NOMO-1 treated with DMSO at 0.1 percent for 48 hours (cell line): ENCODE results near the gene DNAJC1.

Source experiments
- DNase-seq: peaks from one replicate; lab custom pipeline; 2025; ENCODE audit not compliant: unreplicated experiment; lab: John Stamatoyannopoulos, UW

Gene DNAJC1

DNA sequence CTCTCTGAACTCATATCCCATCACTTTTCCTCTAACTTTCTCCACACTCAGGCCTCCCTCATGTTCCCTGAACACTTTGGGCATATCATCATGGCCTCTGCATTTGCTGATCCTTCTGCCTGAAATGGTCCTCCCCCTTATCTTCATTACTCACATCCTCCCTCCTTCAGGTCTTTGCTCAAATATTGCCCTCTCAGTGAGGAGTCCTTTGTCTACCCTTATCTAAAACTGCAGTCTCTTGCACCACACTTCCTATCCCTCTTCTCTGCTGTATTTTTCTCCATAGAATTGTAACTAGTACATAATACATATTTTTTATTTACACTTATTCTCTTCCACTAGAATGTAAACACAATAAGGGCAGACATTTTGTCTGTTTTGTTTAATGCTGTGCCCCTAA, 41.7 kb downstream of the DNAJC1 start:
- no peak for DNase-seq

DNA sequence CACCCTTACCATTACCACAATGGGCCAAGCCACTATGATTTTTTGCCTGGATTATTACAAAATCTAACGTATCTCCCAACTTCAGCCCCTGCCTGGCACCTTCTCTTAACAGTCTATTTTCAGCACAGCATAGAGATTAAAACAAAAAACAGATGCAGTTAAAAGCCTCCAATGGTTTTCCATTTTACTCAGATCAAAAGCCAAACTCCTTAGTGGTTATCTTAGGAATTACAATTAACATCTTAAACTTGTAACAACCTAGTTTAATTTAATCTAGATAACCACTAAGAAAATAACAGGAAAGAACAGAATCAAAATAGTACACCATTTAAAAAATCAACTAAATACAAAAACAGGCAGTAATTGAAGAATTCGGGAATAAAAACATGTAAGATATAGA, 43.5 kb downstream of the DNAJC1 start:
- DNase-seq, result no peak

DNA sequence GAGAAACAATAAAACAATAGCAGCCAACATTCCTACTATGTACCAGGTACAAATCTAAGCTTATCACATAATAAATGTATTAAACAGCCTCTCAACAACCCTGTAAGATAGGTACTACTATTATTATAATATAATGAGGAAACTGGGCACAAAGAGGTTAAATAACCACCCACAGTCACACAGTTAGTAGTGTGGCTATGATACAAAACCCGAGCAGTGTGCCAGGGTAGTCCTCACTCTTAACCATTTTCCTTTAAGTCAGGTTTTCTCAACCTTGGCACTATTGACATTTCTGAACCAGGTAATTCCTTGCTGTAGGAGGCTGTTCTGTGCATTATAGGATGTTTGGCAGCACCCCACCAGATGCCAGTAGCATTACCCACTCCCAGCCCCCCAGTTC, 48.8 kb downstream of the DNAJC1 start:
- no peak for DNase-seq

DNA sequence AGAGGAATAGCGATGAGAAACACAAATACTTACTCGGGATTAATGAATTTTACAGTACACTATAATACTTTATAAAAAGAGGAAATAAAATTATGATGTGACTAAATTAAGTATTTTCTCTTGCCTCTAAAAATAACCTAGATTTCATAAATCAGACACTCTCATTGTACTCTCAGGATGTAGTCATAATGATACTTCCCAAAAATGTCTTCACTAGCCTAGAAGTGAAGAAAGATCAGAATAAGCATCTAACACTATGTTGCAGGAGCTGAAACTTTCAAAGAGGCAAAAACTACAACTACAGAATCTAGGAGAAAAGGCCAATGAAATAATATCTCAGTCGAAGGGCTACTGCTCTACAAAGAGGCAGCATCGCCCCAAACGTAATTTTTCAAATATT, 49.4 kb downstream of the DNAJC1 start:
- peak; percentile 93 for DNase-seq

DNA sequence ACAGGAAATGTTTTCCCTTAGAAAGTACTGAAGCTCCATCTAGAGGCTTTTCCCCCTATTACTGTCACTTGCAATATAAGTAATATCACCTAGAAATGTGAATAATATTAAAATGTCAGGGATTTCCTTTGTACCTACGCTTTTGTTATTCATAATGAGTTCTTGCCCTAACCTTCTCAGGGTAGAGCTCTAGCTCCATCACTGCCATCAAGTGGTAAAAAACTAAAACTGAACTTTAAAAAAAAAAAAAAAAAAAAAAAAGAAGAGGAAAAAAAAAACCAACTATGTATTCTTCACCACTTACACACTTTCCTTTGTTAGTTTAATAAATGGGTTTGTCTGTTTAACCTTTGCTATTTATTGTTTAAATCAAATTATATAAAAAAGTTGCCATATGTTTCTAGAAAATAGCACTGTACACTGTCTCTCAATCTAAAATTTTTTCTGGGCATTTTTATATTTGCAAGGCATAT, 49.9 kb downstream of the DNAJC1 start:
- DNase-seq, result peak; percentile 74

DNA sequence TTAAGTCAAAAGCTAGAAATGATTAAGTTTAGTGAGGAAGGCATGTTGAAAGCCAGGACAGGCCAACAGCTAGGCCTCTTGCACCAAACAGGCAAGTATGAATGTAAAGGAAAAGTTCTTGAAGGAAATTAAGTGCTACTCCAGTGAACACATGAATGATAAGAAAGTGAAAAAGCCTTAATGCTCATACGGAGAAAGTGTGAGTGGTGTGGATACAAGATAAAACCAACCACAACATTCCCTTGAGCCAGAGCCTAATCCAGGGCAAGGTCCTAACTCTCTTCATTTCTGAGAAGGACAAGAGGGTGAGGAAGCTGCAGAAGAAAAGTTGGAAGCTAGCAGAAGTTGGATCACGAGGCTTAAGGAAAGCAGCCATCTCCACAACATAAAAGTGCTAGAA, 53.0 kb downstream of the DNAJC1 start:
- no peak for DNase-seq

DNA sequence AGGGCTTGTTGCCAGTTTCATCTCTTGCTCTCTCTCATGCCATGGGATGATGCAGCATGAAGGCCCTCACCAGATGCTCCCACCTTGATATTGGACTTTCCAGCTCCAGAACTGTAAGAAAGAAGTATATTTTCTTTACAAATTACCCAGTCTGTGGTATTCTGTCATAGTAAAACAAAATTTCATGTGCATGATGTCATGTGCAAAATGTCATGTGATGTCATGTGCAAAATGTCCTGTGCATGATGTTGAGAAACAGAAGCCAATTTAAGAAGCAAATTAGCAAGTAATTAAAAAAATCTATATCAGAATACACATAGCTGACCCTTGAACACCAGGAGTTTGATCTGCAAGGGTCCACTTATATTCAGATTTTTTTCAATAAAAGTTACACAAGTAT, 56.6 kb downstream of the DNAJC1 start:
- no peak for DNase-seq

DNA sequence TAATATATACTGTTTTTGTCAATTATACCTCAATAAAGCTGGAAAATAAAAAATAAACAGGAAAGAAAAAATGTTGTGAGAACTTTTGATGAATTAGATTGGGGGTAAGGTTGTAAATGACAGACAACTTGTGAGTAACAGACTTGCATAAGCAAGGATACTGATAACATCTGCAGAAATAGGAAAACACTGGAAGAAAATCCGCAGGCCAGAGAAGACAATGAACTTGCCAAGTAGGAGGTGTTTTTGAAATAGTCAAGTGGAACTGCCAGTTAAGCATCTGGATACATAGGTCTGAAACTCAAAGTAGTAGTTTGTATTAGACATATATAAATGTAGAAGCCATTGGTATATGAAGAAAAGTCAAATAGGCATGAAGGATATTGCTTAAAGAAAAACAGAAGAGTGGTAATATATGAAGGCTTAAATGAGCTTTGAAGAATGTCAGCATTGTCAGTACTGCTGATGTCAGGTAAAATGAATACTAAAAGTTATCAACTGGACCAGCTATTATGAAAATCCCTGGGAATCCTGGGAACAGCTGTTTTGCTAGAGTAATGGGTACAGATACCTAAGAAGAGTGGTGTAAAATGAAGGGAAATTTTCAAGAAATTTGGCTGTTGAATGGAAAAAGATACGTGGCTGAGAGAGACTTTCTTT, 58.7 kb downstream of the DNAJC1 start:
- no peak for DNase-seq

DNA sequence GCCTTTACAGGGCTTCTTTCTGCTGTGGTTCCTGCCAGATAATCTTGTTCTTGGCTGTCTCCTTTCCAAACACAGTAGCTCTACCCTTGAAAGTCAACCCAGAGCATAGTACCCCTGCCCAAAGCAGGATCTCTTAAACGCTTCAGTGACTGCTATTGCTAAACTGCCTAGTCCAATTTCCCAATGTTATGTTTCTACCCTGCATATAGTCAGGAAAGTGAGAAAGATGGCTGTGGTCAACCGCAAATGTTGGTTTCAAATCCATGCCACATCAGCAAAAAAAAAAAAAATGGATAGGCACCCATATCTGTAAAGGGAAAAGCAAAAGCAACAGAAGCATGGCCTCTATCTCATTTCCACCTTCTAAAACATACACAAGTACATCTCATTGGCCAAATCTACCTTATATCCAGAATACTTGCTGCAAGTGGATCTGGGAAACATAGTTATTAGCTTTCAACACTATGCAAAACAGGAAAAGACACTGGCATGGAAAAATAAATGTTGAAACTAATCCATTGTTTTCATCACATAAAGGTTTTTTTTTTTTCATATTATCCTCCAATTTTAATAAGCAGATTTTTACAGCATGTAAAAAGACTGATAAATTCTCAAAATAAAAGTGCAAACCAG, 59.8 kb downstream of the DNAJC1 start:
- peak; percentile 97 for DNase-seq

DNA sequence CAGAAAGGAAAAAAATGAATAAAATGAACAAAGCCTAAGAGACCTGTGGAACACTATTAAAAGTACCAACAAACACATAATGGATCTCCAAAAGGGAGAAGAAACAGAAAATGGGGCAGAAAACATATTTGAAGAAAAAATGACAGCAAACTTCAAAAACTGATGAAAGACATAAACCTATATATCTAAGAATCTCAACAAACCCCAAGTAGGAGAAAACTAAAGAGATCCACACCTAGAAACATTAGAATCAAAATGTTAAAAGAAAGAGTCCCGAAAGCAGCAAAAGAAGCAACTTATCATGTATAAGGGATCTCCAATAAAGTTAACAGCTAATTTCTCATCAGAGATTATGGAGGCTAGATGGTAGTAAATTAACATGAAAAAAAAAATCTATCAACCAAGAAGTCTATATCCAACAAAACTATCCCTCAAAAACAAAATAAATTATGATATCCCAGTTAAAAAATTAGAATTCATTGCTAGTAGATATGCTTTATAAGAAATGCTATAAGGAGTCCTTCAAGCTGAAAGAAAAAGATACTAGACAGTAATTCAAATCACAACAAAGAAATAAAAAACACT, 68.0 kb downstream of the DNAJC1 start:
- no peak for DNase-seq

DNA sequence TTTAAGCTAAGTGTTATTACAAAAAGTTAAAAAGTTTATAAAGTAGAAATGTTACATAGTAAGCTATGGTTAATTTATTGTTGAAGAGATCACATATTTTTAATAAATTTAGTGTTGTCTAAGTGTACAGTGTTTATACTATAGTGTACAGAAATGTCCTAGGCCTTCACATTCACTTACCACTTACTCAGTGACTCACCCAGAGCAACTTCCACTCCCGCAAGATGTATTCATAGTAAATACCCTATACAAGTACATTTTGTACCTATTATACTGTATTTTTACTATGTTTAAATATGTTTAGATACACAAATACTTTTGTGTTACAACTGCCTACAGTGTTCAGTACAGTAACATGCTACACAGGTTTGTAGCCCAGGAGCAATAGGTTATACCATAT, 69.2 kb downstream of the DNAJC1 start:
- no peak for DNase-seq

DNA sequence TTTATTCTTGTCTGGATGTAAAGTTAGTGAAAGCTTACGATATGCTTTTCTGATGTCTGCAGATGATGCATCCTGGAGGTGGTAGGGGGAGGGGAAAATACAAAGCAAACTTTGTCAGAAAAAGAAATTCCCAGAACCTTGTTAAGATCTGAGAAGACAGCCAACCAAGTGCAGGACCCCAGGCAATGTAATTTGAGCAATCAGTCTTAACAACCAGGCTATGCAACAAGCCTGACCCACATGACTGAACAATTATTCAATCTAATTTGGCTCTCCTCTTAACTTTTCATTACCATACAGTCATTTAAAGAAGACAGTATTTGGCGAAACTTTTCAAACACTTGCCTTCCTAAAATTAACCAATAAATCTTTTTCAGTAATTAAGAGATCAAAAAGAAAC, 74.5 kb downstream of the DNAJC1 start:
- DNase-seq, result no peak

DNA sequence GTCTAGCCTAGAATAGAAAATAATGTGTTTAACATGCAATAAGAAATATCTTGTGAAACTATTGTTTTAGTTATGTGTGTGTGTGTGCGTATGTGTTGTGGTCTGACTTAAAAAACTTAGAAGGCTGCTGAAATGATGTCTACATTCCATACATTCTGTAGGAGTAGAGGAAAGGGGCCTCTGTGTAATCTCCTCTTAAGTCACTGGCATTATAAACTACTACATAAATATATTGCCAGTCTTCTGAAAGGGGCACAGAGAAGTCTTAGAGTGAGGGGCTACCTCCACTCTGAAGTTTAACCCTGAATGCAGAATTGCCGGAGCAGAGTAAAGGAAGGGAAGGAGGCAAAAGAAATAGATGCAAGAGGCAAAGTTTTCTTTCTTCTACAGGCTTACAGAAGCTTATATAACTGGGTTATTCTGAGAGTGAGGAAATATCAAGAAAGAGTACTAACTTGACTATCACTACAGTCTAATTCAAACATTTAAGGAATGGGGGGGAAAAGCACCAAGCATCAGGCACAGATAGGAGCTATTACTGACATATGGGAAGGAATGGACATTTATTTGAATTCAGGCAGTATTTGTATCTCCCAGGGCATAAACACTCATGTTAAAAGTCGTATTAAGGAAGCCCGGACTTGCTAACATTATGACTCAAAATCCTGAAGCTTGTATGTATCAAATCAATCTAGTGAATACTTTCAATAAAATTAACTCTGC, 75.7 kb downstream of the DNAJC1 start:
- no peak for DNase-seq

DNA sequence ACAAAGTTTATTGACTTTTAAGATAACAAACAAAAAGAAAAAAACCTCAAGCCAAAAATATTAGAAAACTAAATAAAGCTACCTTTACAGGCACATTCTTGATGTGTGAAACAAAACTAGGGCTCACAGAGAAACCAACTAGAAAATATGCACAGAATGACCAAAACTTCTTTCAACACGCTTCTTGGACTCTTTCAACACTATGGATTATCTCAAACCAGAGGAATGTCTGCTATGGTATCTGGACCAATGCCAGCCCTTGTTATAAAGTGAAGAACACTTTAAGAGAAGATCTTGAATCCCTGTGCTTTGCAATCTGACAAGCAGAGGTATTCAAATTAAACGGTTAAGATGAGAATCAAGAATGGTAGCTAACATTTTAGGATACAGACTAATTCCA, 76.6 kb downstream of the DNAJC1 start:
- DNase-seq, result no peak

DNA sequence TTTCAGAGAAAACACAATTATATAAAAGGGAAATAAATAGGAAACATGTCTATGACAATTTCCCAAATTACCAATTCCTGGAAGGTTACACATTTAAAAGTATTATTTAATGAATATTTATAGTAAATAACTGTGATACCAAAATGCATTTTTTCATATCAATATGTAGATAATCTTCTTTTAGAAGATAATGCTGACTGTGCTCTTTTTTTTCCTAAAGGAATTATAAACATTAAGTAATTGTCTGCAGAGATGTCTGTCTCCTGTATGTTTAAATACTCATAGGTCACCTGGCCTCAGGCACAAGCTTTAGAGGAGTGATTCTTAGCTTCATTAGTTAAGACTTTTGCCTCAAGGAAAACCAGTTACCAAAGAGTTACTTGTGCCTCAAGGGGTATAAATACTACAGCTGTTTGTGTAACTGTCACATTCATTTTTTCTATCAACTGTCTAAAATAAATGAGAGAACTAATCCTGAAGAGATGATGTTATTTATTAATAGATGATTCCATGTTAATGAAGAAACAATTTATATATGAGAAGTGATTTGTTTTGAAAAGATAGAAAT, 77.1 kb downstream of the DNAJC1 start:
- DNase-seq, result no peak

DNA sequence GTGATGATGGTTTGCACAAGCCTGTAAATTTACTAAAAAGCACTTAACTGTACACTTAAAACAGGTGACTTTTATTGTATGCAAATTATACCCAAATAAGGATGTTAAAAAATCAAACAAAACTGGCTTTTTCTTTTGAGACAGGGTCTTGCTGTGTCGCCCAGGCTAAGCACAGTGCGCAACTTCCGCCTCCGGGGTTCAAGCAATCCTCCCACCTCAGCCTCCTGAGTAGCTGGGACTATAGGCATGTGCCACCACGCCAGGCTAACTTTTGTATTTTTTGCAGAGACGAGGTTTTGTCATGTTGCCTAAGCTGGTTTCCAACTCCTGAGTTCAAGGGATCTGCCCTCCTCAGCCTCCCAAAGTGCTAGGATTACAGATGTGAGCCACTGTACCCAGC, 77.7 kb downstream of the DNAJC1 start:
- DNase-seq, result no peak

DNA sequence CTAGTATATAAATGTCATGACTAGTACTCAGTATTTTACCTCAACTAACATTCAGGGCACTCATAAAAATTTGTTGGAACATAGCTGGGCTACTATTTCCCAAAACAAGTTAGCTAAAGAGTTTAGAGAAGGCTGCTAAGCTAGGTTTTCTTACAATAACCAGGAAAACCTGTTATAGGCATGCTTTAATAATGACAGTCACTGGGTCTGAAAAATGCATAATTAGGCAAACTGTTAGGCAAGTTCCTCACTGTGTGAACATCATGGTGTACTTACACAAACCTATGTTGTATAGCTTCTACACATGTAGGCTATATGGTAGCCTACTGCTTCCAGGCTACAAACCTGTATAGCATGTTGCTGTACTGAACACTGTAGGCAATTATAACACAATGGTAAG, 79.0 kb downstream of the DNAJC1 start:
- no peak for DNase-seq

DNA sequence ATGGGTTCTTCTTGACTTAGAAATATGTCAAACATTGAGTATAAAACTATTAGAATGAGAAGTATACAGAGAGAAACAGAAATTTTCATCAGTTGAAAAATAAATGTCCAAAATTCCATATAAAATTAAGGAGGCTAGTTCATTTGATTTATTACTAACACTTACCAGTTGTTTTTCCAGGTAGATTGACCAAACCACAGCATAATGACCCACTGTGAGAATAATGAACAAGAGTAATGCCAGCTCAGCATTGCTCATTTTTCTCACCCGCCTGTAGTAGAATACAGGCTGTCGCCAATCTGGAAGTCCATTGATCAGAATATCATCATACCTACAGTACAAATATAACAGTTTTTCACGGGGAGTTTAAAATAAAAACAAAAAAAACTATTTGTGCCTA, 82.9 kb downstream of the DNAJC1 start:
- DNase-seq, result no peak

DNA sequence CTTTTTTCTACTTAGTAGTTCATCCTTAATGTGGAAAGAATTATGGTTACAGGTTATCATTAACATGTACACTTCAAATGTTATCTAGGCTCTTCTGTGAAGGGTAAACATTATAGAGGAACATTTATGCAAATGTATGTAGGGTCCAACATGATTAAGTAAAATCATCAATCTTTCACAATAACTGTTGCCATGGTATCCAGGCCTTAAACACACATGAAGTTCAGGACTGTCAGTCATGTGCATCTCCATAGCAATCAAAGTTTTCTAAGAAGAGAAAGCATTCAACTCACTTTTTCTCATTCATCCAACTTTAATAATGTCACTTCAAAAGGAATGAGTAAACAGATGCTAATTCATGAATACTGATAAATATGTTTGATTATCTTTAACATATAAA, 83.6 kb downstream of the DNAJC1 start:
- no peak for DNase-seq

DNA sequence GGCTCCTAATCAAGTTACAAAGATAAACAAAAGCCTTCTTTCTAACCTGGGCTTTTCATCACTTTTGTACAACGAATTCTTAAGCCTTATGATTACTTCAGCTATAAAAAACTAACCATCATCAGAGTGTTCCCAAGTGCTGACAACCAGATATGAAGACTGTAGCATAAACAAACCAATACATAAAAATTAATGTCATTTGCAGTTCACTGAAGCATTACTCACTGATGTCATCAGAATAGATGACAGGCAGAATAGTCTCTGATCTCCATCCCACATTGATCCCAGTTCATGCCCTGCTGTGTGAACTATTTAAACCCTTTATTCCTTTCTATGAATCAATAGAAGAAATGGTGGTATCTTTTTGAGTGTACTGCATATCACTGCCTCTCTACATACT, 84.4 kb downstream of the DNAJC1 start:
- DNase-seq, result no peak

DNA sequence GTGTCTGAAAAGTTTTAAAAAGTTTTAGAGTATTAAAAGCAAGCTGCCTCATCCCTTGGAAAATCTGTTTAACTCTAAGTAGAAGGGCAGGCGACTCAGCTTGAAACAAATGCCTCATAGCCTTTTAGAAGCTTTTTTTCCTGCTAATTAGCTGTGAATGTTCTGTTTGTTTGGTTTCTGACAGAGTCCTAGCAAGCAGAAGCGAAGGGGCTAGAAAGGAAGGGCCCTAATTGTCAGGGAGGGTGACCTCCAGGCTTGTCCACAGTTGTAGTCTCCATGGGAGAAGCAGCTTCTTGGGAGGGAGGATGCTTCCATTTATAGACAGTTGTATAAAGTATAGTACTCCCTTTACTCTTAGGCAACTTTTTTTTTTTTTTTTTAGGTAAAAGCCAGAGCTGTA, 90.9 kb downstream of the DNAJC1 start:
- DNase-seq, result no peak

DNA sequence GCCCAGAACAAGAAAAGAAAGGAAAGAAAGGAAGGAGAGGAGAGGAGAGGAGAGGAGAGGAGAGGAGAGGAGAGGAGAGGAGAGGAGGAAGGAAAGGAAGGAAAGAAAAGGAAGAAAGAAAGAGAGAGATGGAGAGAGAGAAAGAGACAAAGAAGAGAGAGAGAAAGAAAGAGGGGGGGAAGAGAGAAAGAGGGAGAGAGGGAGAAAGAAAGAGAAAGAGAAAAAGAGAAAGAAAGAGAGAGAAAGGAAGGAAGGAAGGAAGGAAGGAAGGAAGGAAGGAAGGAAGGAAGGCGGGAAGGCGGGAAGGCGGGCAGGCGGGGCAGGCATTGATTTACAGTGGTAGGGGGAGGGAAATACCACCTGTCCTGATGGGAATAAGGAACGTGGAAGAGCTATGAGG, 92.7 kb downstream of the DNAJC1 start:
- no peak for DNase-seq
